Activated CD8-positive, alpha-beta memory T cell treated with anti-CD3 and anti-CD28 coated beads for 1 hour (primary cell): ENCODE data around the gene AMER3.

Source experiments
- DNase-seq, 2 donors: peaks; one replicate each; pipeline ENCODE4 v3.0.0-alpha.2; 2020; ENCODE audit warnings: low read depth in 1 of 2; ENCODE audit errors: extremely low read depth in 1 of 2

Gene AMER3

DNA sequence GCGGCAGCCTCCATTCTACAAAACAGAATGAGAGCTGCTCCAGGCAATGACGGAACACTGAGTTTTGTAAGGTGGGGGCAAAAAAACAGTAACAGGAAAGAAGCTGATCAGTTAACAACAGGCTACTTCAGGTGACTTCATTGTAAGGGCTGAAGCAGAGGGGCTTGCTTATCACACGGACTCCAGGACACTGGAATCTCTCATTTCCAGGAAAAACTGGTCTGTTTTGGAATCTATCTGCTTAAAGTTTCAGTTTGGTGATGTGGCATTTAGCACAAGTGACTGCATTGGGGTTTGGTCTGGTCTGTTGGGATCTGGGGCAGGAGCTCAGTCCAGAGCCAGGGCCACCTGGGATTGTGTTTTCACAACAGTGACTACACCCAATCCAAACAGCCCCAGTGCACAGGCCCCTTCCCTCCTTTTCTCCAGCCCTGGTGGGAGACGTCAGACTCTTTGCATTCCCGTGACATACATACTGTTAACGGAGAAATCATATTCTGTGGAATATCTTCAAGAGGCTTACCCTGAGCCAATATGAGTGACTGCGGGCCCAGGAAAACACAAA, 14.1 kb downstream of the AMER3 start:
- DNase-seq = no peak

DNA sequence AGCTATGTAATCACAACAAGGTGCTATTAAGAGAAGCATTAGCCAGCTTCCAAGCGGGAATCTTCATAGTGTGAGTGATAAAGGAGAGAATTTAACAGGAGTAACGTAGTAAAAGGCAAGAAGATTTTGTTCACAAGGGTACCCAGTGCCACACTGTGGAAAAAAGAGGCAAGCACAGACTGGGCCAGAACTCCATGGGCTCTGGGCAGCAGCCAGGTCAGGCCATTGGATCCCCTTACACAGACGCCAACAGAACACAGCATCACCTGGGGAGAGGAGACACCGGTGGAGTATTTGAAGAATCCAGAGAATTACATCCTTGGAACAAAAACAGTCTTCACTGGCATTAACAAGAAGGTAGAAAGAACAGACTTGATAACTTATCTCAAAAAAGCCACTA, 21.2 kb downstream of the AMER3 start:
- DNase-seq = no peak

DNA sequence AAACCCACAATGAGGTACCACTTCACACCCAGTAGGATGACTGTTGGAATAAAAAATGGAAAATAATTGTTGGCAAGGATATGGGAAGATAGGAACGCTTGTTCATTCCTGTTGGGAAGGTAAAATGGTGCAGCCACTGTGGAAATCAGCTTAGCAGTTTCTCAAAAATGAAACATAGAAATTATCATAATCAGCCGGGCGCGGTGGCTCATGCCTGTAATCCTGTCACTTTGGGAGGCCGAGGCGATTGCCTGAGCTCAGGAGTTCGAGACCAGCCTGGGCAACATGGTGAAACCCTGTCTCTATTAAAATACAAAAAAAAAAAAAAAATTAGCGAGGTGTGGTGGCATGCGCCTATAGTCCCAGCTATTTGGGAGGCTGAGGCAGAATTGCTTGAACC, 23.4 kb downstream of the AMER3 start:
- DNase-seq = no peak

DNA sequence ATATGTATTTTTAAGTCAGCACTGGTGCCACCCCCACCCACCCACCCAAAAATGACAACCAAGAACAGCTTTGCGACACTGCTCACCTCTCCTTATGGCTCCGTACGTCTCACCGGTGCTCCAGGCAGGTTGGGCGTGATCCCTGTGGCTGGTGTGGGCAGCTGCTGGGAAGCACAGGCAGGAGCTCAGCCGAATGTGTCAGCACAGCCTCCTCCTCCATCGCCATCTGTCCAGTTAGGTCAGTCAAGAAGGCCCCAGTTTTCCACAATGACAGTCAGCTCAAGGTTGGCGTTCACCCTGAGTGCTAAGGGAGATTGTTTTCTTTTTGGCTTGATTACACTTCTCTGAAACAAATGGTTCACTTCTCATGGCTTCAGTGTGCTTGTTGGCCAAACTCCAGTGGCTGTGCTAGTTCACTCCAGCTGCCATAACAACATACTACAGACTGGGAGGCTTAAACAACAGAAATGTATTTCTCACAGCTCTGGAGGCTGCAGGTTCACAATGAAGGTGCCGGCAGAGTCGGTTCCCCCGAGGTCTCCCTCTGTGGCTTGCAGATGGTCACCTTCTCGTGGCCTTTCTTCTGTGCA, 30.2 kb downstream of the AMER3 start:
- no peak for DNase-seq

DNA sequence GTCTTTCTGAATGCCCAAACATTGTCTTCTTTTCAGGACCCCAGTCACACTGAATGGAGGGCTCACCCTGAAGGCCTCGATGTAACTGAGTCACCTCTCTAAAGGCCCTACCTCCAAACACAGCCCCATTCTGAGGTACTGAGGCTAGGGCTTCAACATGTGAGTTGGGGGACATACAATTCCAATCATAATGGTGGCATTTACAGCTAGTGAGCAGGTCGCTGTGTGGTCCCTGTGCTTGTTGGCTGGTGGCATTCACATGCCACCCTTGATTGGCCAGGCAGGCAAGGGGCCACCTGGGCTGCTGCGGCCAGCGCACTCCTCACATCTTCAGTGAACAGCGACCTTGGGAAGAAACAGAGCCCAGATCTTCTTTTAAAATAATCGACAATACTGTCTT, 30.7 kb downstream of the AMER3 start:
- no peak for DNase-seq

DNA sequence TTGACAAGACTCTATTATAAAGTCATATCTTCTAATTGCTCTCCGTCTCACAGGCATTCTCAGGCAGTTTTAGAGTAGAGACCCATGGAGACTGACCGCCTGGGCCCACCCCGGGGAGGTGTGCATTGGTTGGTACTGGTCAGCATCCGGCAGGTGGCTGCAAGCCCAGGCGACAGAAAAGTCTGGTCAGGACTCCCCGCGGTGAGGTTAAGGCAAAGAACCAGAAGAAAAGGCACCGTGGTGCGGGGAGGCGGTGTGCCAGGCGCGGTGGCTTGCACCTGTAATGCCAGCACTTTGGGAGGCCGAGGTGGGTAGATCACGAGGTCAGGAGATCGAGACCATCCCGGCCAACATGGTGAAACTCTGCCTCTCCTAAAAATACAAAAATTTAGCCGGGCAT, 32.5 kb downstream of the AMER3 start:
- DNase-seq = no peak

DNA sequence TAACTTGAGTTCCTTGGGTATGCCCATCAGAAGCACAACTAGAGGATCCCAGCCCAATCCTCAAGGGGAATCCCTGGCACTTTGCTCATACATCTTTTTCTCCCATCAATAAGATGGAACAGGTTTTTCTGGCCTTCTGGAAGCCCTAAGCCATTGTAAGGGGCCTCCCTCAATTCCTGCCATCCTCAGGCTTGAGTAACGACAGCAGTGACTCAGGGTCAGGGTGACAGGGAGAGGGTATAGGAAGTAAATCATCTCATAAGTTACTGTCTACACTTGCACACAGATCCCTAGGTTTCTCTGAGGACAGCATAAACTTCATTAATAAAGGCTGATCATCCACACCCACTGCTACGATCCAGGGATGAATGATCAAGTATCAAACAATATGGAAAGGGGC, 35.0 kb downstream of the AMER3 start:
- DNase-seq = no peak

DNA sequence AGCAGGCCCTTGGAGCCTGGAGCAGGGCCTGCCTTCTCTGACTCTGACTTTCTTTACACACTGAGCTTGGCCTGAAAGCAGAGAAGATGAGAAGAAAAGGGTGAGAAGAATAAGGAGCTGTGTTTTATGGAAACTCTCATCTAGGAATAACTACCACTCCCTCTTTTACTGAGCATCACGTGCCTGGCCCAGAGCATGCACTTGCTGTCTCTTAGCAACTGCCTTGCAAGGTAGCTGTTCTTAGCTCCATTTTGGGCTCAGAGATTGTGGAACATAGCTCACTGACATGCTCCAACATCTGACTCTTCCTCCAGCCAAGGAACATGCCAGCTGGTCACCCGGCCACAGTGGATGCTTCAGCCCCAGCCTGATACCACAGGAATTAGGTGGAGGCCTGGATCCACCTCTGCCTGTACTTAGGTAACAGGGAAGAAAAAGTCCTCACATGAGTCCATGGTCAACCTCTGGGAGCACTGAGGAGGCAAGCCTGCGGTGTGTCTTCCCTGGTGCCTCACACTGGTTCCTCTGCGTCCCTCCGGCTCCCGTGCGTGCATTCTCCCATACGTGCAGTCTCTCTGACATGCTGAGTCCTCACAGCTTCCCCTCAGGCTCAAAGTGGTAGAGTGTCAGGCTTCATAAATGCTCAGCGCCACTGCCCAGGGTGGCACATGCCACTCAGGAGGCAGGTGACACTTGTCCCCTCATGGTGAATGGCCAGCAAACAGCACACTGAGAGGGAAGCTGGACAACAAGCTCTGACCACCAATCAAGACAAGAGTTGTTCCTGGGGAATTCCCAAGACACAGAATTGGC, 35.7 kb downstream of the AMER3 start:
- DNase-seq = no peak

DNA sequence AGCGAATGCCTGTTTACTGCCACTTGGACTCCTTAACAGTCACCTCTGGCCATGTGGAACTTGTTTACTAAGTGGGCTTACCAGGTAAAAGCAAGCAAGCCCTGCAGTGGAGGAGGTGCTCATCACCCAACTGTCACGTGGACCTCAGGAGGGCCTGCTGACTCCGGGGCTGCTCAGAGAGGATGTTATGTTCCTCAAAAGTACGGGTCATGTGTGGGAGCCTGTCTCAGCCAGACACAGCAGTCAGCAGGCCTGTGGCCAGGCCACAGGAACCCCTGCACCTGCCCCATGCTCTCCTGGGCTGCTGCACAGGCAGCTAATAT, 36.2 kb downstream of the AMER3 start:
- DNase-seq = no peak

DNA sequence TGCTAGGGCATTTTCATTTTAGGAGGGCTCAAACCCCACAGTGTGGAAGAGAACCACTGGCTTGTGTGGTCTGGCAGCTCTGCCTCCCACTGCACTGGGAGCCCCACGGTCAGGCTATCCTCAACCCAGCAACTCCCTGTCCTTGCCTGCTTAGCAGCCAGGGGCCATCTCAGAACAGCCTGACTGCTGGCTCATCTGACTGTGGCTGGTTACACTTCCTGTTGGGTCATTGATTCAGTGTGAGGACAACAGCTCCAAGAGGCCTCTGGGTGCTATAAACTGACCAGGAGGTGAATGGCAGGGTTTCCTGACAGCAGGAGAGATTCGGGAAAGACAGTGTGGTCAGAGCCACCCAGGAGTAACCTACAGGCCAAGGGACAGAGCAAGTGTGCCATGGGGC, 40.1 kb downstream of the AMER3 start:
- no peak for DNase-seq

DNA sequence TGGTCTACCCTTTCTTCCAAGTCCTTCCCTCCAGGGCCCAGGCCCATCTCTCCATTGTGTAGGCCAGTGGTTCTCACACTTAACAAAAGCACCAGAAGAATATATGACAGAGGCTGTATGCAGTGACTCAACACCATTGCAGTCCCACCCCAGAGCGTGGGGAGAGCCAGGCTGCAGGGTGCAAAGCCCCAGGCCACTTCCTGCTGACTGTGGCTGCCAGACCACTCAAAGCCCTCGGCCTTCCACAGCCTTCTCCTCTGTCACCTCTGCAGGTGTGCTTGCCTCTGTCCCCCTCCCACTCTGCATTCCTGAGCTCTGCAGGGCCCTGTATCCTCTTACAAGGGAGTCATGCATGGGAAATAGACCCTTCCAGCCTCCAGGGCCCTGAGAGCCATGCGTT, 41.0 kb downstream of the AMER3 start:
- no peak for DNase-seq

DNA sequence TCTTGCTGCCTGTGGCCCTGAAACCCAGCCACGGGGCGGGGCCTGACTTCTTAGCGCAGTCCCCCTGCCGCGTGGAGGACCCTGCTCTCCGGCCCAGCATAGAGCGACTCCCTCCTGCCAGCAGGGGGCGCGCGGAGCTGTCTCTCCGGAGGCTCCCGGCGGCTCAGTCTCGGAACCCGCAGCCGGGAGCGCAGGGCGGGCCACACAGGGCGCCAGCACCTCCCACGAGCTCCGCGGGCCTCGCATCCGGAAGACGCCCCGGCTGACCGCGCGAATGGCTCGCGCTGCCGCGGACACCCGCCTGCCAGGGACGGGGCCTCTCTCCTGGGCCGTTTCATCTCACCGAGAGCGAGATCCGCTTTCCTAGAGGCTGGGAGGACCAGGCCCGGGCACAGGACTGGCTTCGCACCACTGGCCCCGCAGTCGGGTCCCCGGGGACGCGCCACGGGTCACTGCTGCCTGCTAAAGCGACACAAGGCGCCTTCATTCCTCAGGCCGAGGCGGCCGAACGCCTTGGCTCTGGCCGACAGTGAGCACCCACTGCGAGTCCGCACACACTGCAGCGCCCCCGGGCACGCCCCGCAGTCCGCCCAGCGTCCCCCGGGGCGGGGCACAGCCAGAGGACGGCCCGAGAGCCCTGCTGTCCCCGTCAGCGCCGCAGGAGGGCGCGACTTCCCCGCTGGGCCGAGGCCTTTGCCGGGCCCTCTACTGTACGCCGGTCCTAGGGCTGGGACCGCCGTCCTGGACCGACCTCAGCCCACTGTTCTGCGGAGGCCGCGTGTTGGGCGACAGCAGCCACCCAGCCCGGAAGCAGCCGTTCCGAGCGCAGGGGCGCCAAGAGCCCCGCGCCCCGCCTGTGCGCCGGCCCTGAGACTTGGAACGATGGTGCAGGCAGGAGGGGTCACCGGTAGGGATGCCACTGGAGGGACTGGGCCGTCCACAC, 42.4 kb downstream of the AMER3 start:
- DNase-seq = peak; percentile 72 to 93

DNA sequence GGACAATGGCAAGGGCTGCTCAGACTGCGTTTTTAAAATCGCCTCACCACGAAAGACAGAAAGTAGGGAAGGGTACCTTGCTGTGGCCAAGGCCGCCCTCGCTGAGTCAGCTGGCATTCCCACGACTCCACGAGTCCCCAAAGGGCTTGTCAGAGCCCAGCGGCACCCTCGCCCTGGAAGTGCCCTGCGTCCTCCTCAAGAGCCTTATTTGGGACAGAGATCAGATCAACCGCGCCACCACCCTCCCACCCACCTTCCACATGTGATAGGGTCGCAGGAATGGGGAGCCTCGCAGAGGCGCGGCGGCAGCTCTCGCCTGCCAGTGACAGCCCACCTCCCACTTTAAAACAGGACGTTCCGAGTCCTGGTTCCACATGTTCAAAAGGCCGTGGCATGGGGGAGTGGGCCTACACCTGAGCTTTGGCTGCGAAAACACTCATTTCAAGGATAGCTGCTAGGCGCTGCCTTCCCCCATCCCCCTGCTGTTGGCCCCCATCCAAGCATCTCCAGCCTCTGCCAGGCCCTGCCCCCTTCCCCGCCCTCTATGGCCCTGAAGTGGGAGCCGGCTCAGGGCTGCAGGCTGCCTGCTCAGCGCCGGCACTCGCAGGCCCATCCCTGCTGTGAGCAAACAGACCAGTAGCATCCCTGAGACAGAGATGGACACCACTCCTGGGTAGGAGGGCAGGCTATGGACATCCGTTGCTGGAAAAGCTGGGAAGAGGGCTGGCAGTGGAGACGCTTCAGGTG, 43.3 kb downstream of the AMER3 start:
- DNase-seq = no peak

DNA sequence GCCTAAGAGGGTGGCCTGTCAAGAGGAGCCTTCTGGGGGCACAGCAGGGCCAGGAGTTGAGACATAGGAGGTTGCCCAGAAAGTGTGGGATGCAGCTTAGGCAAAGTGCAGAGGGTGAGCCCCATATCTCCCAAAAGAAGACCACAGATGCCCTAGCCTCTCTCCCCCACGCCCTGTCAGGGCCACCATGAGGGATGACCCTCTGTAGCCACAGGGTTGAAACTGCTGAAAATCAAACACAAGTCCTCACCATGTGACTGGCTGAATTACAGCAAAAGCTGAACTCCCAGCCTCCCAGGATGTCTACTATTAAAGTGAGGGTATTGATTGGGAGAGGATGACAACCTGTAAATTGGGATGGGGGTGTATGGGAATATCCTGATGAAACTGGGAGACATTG, 44.0 kb downstream of the AMER3 start:
- DNase-seq = no peak

DNA sequence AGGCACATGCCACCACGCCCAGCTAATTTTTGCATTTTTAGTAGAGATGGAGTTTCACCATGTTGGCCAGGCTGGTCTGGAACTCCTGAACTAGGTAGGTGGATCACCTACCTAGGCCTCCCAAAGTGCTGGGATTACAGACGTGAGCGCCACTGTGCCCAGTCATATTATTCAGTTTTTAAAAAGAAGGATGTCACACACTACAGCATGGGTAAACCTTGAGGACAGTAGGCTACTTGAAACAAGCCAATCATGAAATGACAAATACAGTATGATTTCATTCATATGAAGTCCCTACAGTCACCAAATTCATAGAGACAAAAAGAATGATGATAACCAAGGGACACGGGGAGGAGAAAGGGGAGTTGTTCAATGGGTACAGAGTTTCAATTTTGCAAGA, 50.3 kb downstream of the AMER3 start:
- DNase-seq = no peak

DNA sequence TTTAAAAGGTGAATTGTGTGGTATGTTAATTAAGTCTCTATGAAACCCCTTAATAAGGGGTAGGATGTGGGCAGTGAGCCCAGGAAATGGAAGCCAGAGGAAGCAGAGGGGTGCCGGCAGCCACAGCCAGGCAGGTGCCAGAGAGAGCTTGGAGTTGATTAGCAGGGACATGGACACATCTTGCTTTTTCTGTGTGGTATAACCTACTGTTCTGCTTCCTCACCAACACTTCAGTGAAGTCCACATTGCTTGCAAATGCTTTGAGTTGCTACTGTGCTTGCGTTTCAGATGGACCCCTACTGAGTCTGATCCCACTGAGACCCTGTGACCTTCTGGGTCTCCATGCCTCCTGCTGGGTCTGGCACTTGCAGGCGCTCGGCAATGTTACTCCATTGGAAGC, 51.0 kb downstream of the AMER3 start:
- DNase-seq = no peak

DNA sequence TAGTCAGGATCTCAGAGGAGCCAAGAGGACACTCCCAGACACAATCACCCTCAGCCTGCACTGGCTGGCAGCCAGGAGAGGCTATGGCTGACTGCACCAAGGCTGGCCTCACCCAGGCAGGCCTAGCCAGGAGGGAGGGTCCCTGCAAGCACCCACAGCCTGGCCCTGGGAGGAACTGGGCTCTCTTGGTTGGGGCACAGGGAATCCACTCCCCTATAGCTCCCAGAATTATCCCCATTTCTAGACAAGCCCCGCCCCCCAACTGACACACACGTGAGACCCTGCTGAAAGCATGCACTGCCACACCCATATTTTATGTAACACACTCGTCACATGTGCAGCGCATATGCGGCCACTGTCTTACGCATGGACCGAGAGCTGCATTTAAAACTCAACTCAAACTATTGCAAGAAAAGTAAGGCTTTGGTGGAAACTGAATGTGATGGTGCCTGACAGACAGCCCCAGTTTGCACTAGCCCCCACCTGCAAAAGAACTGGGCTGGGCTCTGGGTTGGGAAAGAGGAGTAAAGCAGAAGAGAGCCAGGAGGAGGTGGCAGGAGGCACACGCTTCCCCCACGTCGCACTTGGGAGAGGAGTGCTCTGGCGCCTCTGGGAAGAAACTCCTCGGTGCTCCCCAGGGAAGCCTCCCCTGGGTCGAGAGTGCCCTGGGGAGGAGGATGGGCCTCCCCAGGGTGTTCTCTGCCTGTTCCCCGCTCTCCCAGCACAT, 52.5 kb downstream of the AMER3 start:
- no peak for DNase-seq

DNA sequence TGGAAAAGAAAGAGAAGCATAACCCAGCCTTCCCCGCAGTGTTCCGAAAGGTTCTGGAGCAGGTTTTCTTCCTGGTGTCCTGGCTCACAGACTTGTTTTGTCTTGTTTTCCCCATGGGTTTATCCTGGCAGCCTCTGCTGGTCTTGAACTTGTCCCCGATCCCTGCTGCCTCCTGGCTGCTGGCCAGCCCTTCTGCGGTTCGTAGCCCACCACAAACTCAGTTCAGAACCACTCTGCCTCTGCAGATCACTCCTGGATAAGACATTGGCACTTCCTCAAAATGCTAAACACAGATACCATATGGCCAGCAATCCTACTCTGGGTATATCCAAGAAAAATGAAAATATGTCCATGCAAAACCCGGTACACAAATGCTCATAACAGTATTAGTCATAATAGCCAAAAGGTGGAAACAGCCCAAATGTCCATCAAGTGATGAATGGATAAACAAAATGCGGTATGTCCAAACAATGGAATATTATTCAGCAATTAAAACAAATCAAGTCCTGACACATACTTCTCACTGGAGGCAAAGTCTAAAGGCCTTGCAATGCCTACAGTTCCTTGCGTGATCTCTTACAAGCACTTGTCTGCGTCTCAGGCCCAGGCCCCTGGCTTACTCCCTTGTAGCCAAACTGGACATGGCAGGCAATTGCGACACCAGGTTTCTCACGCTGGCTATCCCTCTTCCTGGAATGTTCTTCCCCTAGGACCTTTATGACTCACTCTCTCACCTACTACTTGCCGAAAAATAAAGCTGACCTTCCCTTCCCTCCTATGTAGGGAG, 53.3 kb downstream of the AMER3 start:
- DNase-seq = no peak

DNA sequence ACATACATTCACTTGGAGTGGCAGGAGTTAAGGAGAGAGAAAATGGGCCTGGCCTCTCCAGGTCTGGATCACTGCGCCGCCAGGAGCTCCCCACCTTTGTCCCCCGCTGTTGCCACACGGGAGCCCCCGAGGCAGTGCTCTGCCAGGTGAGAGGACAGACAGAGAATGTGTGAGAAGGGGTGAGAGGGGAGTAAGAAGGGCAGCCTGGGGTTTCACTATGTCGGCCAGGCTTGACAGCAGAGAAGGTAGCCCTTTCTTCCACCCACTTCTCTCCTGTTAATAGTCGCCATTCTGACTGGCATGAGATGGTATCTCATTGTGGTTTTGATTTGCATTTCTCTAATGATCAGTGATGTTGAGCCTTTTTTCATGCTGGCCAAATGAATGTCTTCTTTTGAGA, 55.1 kb downstream of the AMER3 start:
- DNase-seq = no peak
